ENCODE data around the gene MYO1D. TPM values are rescaled to one million over a fixed set of nuclear protein-coding genes. Genes with fewer than 3 reads are reported as not detected.

Gene MYO1D
- total and polyA plus RNA-seq, 2 of the 13 experiments (the other 11 are each of a cell fraction or from before 2014, with no cell fraction given), result 13.2 to 17.3 TPM

GRCh38 chr17:32810690-32811089, 66.2 kb downstream of the MYO1D start (continued):
- no peak for TF ChIP-seq ZNF564 (CRISPR knock-in tag; IDR thresholded peaks at IDR 0.05)

- Histone ChIP-seq H3K27ac (ENCODE audit: extremely low read length, insufficient read depth, low read length) (no peak overlapping the region), H3K27me3 (ENCODE audit: control insufficient read depth in 1 of 2, insufficient read depth in 2 of 2, low read length in 2 of 2) (no peaks in the 10 kb centered on the region), H3K4me1 (ENCODE audit: insufficient read depth, low read length) (peaks cover 32% of the 10 kb centered on the region), H4K20me1 (ENCODE audit: insufficient read depth, low read length) (no peaks in the 10 kb centered on the region), H3K79me2 (ENCODE audit: insufficient read depth, low read length) (no peaks in the 10 kb centered on the region), H2AFZ (ENCODE audit: low read length) (no peak overlapping the region), H3K36me3 (replicated peaks in 1 of 2; ENCODE audit: control insufficient read depth in 1 of 2, insufficient read depth in 2 of 2, low read length in 2 of 2) (no peaks in the 10 kb centered on the region), H3K9me3 (ENCODE audit: low read length) (no peaks in the 10 kb centered on the region), H3K4me2 (ENCODE audit: low read depth, low read length) (no peak overlapping the region), H3K9ac (ENCODE audit: insufficient read depth, low read depth, low read length) (no peak overlapping the region), H3K4me3 (replicated peaks in 1 of 3; ENCODE audit: insufficient read depth in 1 of 3, low read depth in 2 of 3, low read length in 3 of 3) (no peak overlapping the region)
- FAIRE-seq (no peak), ATAC-seq (no peak), DNase-seq (ENCODE audit: low spot score) (peak; percentile 10)
- no peak for TF ChIP-seq THAP8 (CRISPR knock-in tag; IDR thresholded peaks at IDR 0.05; ENCODE audit: borderline replicate concordance)
- TF ChIP-seq RXRB (CRISPR knock-in tag; IDR thresholded peaks at IDR 0.05; ENCODE audit: borderline replicate concordance), result no peak
- TF ChIP-seq ZBTB21 (CRISPR knock-in tag; IDR thresholded peaks at IDR 0.05), result no peak
- no peak for TF ChIP-seq PBX2 (CRISPR knock-in tag; IDR thresholded peaks at IDR 0.05)
- TF ChIP-seq AFF4 (CRISPR knock-in tag; IDR thresholded peaks at IDR 0.05), result no peak
- in situ Hi-C loops (cut with HindIII; ENCODE audit: extremely low pct_ligation_motif_present, low pct_unique_long_range_greater_than_20kb) (no loop called here), intact Hi-C loops (cut with micrococcal nuclease; ENCODE audit: unreplicated experiment) (no loop called here)
- ChIA-PET POLR2A (no interaction called here), CTCF (ENCODE audit: low intra/inter-chr PET ratio, low total read pairs) (no interaction called here)
- WGBS (ENCODE audit: low lambda C conversion rate), result 61% methylated on average over 3 of the region's 3 CpGs
- BruUV-seq (replicated peaks), result no TSS peak
These were observed 69.3 kb downstream of the MYO1D start for GRCh38 chr17:32807577-32807976.

All from HepG2 (cell line).